Heart left ventricle (tissue), 13 donors: ENCODE results near the gene COL19A1.

Experiments used
- CTCF ChIP-seq, 12 donors: fragments of 200-600 bp; sonication (generic) in 4 of 12; IDR thresholded peaks; one replicate each; pipeline versions ENCODE4 v1.5.0 to v1.8.0; 2018 to 2022; ENCODE audit warnings: antibody characterized with exemption in 12 of 12, mild to moderate bottlenecking in 5 of 12
- POLR2A ChIP-seq, 2 donors: fragments of 450-650 bp; IDR thresholded peaks; one replicate each; pipeline ENCODE4 v1.6.1; 2017; ENCODE audit warnings: antibody characterized with exemption in 2 of 2, mild to moderate bottlenecking in 2 of 2, moderate library complexity in 2 of 2
- donor health status: ischemic (EF 13 %, LVEDD 7.1; RV severe dilation, severe dysfunction).
- donor health status: DM: no; HTN: yes; CAD: no.
- donor health status: DM: no; HTN: no; CAD: no.
- donor health status: ischemic (EF 25% LVEDD 6.9; RV normal size, moderate dysfunction).
- donor health status: ischemic (EF 25% LVEDD 5.7; RV mildly dilated, moderate dysfunction).
- donor health status: ischemic (EF 35%, LVEDD 5.7; RV mildly dilated, moderate dysfunction).
- donor health status: nonischemic (EF 11% LVEDD 7.7; RV severe dilation, severe dysfunction).
- donor health status: DM: yes; HTN: yes; CAD: no.
- donor health status: PGD.
- donor health status: ischemic (EF 29% LVEDD 5.4; RV normal size, mild dysfunction).
- donor health status: nonischemic (EF 23%, LVEDD 6.1; RV moderate dilation, normal function).

GRCh38 chr6:69868961-69869360, 2.6 kb downstream of the COL19A1 start:
- TF ChIP-seq CTCF (IDR thresholded peaks at IDR 0.05) = no peak
- TF ChIP-seq POLR2A (IDR thresholded peaks at IDR 0.05) = no peak
